Fibroblast of skin of back (primary cell): ENCODE data around the gene CFAP119.

Experiments used
- DNase-seq: peaks from one replicate; pipeline ENCODE4 v3.0.0-alpha.2; 2013

The CFAP119 gene

DNA sequence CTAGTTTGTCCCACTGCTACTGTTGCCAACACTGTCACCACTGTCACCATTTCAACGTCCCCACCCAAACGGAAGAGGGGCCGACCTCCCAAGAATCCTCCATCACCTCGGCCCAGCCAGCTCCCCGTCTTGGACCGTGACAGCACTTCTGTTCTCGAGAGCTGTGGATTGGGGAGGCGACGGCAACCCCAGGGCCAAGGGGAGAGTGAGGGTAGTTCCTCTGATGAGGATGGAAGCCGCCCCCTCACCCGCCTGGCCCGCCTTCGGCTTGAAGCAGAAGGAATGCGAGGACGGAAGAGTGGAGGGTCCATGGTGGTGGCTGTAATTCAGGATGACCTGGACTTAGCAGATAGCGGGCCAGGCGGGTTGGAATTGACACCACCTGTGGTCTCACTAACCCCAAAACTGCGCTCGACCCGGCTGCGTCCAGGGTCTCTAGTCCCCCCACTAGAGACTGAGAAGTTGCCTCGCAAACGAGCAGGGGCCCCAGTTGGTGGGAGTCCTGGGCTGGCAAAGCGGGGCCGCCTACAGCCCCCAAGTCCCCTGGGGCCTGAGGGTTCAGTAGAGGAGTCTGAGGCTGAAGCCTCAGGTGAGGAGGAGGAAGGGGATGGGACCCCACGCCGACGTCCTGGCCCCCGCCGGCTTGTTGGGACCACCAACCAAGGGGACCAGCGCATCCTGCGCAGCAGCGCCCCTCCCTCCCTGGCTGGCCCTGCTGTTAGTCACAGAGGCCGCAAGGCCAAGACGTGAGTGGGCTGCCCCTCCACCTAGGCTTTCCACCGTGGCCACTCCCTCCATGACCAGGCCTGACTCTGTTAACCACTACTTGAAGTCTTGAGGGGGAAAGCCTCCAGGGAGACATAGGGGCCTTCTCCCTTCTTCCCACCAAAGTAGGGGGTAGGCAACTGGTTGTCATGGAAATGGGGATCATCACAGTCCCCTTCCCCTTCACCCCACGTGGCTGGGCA, 22.6 kb downstream of the CFAP119 start:
- no peak for DNase-seq

DNA sequence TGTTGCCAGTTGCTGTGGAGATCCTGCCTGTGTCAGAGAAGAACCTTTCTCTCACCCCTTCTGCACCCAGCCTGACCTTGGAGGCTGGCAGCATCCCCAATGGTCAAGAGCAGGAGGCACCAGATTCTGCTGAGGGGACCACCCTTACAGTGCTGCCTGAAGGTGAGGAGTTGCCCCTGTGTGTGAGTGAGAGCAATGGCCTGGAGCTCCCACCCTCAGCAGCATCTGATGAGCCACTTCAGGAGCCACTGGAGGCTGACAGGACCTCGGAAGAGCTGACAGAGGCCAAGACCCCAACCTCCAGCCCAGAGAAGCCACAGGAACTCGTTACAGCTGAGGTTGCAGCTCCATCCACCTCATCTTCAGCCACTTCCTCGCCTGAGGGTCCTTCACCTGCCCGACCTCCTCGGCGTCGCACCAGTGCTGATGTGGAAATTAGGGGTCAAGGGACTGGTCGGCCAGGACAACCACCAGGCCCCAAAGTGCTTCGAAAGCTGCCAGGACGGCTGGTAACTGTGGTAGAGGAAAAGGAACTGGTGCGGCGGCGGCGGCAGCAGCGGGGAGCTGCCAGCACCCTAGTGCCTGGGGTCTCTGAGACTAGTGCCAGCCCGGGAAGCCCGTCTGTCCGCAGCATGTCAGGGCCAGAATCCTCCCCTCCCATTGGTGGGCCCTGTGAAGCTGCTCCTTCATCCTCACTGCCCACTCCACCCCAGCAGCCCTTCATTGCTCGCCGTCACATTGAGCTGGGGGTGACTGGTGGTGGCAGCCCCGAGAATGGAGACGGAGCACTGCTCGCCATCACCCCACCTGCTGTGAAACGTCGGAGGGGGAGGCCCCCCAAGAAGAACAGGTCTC, 23.8 kb downstream of the CFAP119 start:
- DNase-seq, result no peak

DNA sequence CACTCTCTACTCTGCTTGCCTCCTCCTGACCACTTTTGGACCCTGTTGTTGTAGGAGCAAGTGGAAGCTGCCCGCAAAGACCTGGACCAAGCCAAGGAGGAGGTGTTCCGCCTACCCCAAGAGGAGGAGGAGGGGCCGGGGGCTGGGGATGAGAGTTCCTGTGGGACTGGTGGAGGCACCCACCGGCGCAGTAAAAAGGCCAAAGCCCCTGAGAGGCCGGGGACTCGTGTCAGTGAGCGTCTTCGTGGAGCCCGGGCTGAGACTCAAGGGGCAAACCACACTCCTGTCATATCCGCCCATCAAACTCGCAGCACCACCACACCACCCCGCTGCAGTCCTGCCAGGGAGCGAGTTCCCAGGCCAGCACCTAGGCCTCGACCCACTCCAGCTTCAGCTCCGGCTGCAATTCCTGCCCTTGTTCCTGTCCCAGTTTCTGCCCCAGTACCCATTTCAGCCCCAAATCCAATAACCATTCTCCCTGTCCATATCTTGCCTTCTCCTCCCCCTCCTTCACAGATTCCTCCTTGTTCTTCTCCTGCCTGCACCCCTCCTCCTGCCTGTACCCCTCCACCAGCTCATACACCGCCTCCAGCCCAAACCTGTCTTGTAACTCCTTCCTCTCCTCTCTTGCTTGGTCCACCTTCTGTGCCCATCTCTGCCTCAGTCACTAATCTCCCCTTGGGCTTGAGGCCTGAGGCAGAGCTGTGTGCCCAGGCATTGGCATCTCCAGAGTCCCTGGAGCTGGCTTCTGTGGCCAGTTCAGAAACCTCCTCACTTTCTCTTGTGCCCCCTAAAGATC, 24.7 kb downstream of the CFAP119 start:
- DNase-seq, result no peak

DNA sequence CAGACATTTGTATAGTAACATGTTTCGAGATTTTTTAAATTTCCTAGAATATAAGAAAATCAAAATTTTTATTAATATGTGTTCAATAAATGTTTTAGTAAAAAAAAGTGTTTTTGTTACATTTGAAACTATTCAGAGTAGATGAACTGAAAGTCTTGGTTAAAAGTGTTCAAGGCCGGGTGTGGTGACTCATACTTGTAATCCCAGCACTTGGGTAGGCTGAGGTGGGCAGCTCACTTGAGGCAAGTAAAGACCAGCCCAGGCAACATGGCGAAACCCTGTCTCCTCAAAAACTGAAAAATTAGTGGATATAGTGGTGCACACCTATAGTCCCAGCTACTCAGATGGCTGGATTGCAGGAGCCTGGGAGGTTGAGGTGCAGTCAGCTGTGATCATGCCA, 30.5 kb downstream of the CFAP119 start:
- DNase-seq, result no peak

DNA sequence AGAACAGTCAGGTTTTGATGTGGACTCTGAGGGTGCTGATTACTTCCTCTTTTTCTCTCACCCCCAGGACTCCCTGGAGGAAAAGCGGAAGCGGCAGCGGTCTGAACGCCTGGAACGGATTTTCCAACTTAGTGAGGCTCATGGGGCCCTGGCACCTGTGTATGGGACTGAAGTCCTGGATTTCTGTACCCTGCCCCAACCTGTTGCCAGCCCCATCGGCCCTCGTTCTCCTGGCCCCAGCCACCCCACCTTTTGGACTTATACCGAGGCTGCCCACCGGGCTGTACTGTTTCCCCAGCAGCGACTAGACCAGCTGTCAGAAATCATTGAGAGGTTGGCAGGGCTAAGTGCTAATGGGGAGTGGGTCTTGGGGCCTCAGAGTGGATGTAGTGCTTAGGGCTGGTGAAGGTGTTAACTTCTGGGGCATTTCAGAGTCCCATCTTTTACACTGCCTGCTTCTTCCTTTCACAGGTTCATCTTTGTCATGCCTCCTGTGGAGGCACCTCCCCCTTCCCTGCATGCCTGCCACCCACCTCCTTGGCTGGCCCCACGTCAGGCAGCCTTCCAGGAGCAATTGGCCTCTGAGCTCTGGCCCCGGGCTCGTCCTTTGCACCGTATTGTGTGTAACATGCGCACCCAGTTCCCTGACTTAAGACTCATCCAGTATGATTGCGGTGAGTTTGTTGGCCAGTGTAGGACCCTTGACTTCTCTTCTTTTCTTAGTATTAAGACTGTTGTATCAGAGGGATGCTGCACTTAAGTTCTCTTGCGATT, 32.8 kb downstream of the CFAP119 start:
- no peak for DNase-seq

DNA sequence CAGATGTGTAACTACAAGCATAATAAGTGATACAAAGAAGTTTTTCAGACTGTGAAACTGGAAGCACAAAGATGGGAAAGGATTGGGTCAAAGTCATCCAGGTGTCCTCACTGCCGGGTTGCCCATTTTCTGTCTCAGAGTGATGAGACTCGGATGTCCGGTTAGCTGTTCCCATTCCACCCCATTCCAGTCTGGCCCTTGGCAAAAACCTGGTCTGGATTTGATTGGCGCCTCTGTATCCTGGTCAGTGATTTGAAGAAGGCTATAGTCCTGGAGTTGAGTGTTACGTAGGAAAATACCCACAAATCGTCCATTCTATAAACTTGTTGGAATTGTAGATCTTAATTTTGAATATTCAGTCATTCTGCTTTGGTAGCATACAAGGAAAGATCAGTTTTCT, 33.5 kb downstream of the CFAP119 start:
- no peak for DNase-seq

DNA sequence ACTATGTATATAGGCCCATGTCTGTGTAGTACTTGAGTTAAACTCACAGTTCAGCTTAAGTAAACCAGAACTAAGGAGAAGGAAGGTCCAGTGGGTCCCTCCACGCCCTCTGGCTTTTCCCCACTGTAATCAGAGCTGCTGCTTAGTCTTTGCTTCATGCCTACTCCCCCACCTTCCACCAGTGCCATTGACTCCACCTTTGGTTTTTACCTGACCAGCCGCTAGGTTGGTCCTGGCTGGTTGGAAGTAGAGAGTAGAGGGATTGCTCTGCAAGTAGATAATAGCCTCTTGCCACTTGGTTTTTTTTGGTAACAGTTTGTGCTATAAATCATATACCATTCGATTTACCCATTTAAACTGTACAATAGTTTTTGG, 36.5 kb downstream of the CFAP119 start:
- DNase-seq, result no peak

DNA sequence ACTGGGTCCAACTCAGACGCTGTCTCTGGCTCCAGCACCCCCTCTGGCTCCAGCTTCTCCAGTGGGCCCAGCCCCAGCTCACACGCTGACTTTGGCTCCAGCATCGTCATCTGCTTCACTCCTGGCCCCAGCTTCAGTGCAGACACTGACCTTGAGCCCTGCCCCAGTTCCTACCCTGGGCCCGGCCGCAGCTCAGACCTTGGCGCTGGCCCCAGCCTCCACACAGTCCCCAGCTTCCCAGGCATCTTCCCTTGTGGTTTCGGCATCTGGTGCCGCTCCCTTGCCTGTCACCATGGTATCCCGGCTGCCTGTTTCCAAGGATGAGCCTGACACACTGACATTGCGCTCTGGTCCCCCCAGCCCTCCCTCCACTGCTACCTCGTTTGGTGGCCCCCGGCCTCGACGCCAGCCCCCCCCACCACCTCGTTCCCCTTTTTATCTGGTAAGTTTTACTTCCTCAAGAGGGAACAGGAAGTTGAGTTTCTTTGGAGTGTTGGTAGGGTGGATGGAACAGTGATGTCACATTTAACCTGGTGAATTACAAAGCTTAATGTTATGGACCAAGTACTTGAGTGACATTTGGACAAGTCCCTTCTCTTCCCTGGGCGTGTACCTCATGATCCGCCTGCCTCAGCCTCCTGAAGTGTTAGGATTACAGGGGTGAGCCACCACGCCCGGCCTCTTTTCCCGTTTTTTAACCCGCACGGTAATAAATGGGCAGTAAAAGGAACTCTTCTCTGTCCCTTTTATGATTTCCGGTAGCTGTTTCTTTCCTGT, 37.0 kb downstream of the CFAP119 start:
- no peak for DNase-seq

DNA sequence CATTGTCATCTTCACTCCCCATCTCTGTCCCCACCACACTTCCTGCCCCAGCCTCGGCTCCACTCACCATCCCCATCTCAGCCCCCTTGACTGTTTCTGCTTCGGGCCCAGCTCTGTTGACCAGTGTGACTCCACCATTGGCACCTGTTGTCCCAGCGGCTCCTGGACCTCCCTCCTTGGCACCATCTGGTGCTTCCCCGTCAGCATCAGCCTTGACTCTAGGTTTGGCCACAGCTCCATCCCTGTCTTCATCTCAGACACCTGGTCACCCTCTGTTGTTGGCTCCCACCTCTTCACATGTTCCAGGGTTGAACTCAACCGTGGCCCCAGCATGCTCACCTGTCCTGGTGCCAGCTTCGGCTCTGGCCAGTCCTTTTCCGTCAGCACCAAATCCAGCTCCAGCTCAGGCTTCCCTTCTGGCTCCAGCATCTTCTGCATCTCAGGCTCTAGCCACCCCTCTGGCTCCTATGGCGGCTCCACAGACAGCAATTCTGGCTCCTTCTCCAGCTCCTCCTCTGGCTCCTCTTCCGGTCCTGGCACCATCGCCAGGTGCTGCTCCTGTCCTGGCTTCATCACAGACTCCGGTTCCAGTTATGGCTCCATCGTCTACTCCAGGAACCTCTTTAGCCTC, 38.0 kb downstream of the CFAP119 start:
- DNase-seq, result no peak

DNA sequence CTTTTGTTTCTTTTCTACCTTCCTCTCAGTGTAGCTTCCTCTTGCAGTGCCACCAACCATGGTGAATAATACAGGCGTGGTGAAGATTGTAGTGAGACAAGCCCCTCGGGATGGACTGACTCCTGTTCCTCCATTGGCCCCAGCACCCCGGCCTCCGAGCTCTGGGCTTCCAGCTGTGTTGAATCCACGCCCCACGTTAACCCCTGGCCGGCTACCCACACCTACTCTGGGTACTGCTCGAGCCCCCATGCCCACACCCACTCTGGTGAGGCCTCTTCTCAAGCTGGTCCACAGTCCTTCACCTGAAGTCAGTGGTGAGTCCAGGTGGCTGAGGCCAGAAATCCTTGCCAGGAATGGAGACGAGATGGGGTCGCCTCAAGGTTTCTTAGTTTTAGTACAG, 38.9 kb downstream of the CFAP119 start:
- no peak for DNase-seq

DNA sequence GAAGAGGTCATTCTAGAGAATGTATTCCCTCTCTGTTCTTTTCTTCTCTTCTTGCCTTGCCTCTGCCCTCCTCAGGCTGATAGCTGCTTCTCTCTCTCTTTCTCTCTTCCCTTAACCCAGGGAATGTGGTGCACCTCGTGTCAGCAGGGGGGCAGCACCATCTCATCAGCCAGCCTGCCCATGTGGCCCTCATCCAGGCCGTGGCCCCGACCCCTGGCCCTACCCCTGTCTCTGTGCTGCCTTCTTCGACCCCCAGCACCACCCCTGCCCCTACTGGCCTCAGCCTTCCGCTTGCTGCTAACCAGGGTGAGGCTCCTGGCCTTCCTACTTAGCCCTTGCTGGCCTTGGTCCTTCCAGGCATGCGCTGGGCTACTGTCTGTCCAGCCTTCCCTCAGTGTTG, 39.4 kb downstream of the CFAP119 start:
- no peak for DNase-seq

DNA sequence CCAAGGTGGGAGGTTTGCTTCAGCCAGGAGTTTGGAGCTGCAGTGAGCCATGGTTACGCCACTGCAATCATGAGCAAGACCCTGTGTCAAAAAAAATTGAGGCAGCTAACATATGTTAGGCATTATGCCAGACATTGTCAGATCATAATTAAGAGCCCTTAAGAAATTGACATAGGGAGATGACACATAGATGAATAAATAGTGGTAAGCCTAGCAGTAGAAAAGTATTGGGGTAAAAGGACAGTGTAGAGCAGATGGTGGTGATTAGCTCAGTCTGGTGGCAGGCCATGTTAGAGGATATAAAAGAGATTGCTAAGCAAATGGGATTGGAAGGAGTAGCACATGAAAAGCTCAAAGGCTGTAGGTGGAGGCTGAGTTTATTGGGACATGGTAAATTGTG, 40.3 kb downstream of the CFAP119 start:
- no peak for DNase-seq

DNA sequence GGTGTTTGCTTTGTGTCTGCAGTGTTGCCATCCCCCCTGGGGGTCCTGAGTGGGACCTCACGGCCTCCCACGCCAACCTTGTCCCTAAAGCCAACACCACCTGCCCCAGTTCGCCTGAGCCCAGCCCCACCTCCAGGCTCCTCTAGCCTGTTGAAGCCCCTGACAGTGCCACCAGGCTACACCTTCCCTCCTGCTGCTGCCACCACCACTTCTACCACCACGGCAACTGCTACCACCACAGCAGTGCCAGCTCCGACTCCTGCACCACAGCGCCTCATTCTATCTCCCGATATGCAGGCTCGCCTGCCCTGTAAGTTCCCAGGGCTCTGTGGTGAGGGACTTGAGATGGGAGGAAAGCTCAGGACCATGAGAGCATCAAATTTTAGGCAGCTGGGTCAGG, 40.7 kb downstream of the CFAP119 start:
- no peak for DNase-seq

DNA sequence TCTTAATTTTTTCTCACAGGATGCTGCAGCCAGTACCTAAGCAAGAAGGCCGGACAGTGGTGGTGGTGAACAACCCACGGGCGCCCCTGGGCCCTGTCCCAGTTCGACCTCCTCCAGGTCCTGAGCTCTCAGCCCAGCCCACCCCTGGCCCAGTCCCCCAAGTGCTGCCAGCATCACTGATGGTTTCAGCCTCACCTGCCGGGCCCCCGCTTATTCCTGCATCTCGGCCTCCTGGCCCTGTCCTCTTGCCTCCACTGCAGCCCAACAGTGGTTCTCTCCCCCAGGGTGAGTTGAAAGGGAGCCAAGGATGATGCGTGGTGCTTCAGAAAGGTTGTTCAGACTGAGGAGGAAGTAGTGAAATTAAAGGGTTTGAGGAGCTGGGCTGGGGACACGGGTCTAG, 41.2 kb downstream of the CFAP119 start:
- no peak for DNase-seq

DNA sequence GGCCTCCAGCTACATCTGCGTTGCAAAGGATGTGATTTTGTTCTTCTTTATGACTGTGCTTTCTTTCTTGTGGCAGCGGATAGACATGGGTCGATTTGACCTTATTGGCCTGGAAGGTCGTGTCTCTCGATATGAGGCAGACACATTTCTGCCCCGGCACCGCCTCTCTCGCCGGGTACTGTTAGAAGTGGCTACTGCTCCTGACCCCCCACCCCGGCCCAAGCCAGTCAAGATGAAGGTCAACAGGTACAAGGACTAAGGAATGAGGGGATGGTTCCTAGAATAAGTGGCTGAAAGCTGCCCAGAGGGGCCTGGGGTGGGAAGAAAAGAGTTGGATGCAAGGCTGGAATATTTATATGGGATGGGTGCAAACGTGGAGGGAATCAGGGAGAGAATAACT, 41.8 kb downstream of the CFAP119 start:
- DNase-seq, result no peak

DNA sequence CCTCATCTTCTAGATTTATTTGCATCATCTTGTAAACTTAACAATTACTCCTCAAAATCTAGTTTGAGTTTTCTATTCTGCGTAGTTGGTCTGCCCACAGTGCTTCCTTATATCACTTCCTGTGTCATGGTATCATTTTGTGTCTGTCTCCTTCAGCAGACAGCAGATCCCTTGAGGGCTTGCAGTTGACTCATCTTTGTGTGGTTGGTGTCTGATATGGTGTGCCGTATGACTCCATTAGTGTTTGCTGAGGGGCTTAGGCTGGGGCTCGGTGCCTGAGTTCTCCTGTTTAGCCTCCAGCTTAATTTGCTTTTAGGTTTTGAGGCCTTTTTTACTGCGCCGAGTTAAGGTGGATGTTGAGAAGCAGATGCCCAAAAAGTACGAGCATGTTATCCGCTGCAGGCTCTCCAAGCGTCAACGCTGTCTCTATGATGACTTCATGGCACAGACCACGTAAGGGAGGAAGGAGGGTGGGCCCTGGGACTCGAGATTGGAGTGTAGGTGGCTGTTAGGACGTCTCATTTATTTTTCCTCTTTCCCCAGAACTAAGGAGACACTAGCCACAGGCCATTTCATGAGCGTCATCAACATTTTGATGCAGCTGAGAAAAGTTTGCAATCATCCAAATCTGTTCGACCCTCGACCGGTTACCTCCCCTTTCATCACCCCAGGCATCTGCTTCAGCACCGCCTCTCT, 46.0 kb downstream of the CFAP119 start:
- DNase-seq, result peak; percentile 49

DNA sequence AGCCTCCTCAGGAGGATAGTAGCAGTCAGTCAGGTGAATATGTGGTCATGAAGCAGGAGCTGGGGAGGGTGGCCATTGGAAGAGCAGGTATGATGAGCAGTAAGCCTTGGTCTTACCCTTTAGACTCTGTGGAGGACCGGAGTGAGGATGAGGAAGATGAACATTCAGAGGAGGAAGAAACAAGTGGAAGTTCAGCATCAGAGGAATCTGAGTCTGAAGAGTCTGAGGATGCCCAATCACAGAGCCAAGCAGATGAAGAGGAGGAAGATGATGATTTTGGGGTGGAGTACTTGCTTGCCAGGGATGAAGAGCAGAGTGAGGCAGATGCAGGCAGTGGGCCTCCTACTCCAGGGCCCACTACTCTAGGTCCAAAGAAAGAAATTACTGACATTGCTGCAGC, 50.1 kb downstream of the CFAP119 start:
- DNase-seq, result no peak

DNA sequence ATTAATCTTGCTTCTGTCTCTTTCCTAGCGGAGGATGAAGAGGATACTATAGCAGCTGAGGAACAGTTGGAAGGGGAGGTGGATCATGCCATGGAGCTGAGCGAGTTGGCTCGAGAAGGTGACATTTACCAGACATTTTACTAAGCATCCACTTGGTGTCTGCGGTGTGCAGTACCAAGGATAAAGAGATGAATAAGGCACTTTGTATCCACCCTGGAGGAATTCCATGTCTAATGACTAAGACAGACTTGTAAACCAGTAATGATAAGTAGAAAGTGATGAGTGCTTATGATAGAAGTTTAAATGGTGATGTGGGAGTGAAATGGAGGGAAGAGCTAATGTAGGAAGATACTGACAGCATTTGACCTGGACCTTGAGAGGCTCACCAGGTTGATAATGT, 50.9 kb downstream of the CFAP119 start:
- no peak for DNase-seq
